Liver (tissue), 9 donors: ENCODE results near the gene FAM83D. TPM values are rescaled to one million over a fixed set of nuclear protein-coding genes. Genes with fewer than 3 reads are reported as not detected.

Source experiments
- DNase-seq: peaks from one replicate; pipeline ENCODE4 v3.0.0-alpha.2; 2017; ENCODE audit warnings: low spot score
- H3K27ac ChIP-seq, 2 donors: one replicate each; pipeline ENCODE4 v1.7.0; 2013; ENCODE audit warnings: inconsistent platforms in 2 of 2, low read length in 2 of 2, control low read depth in 1 of 2, low read depth in 1 of 2, mild to moderate bottlenecking in 1 of 2
- H3K27me3 ChIP-seq, 4 donors: one replicate each; pipeline versions ENCODE4 v1.6.1 to v1.7.0; 2013; ENCODE audit warnings: low read length in 3 of 4, inconsistent platforms in 1 of 4, mild to moderate bottlenecking in 1 of 4, moderate library complexity in 1 of 4; ENCODE audit not compliant: control insufficient read depth in 4 of 4, insufficient read depth in 4 of 4
- H3K36me3 ChIP-seq, 4 donors: one replicate each; pipeline versions ENCODE4 v1.6.1 to v1.7.0; 2013; ENCODE audit warnings: low read length in 3 of 4, mild to moderate bottlenecking in 3 of 4, low read depth in 1 of 4, moderate library complexity in 1 of 4; ENCODE audit not compliant: control insufficient read depth in 4 of 4, insufficient read depth in 3 of 4
- H3K4me1 ChIP-seq, 4 donors: one replicate each; pipeline versions ENCODE4 v1.6.1 to v1.7.0; 2013; ENCODE audit warnings: low read length in 3 of 4, mild to moderate bottlenecking in 3 of 4, moderate library complexity in 1 of 4; ENCODE audit not compliant: control insufficient read depth in 4 of 4, insufficient read depth in 4 of 4
- H3K4me3 ChIP-seq, 3 donors: one replicate each; pipeline versions ENCODE4 v1.6.1 to v1.7.0; 2013; ENCODE audit warnings: low read length in 3 of 3, control low read depth in 1 of 3, low read depth in 1 of 3, mild to moderate bottlenecking in 1 of 3
- H3K9ac ChIP-seq, 2 donors: one replicate each; pipeline ENCODE4 v1.7.0; 2013; ENCODE audit warnings: low read length in 2 of 2, mild to moderate bottlenecking in 2 of 2, moderate library complexity in 2 of 2, control low read depth in 1 of 2, low read depth in 1 of 2
- H3K9me3 ChIP-seq, 4 donors: one replicate each; pipeline versions ENCODE4 v1.6.1 to v1.7.0; 2013; ENCODE audit warnings: low read length in 3 of 4; ENCODE audit not compliant: control insufficient read depth in 4 of 4
- ATF3 ChIP-seq: IDR thresholded peaks from 2 replicates; pipeline ENCODE4 v1.6.1; 2016; ENCODE audit warnings: antibody characterized with exemption
- CTCF ChIP-seq: fragments of 150-350 bp; IDR thresholded peaks from 2 replicates; pipeline ENCODE4 v1.5.1; 2017; ENCODE audit warnings: improper control_type of control experiment, low read depth, low read length; ENCODE audit not compliant: missing input control
- EGR1 ChIP-seq, 2 donors: IDR thresholded peaks; 2 replicates each; pipeline ENCODE4 v1.6.1; 2016 to 2018; ENCODE audit warnings: antibody characterized with exemption in 2 of 2, low read depth in 2 of 2
- FOXA1 ChIP-seq: IDR thresholded peaks from 2 replicates; pipeline ENCODE4 v1.6.1; 2016; ENCODE audit warnings: antibody characterized with exemption
- HNF4A ChIP-seq, 2 donors: conservative IDR thresholded peaks; 2 replicates each; pipeline ENCODE4 v1.6.1; 2016; ENCODE audit warnings: antibody characterized with exemption in 2 of 2, mild to moderate bottlenecking in 2 of 2
- HNF4G ChIP-seq: IDR thresholded peaks from 2 replicates; pipeline ENCODE4 v1.6.1; 2016; ENCODE audit warnings: antibody characterized with exemption
- JUND ChIP-seq, 2 donors: IDR thresholded peaks; 2 replicates each; pipeline ENCODE4 v1.6.1; 2016; ENCODE audit warnings: antibody characterized with exemption in 2 of 2
- MAX ChIP-seq: IDR thresholded peaks from 2 replicates; pipeline ENCODE4 v1.6.1; 2016; ENCODE audit warnings: antibody characterized with exemption
- NR2F2 ChIP-seq: IDR thresholded peaks from 2 replicates; pipeline ENCODE4 v1.6.1; 2016; ENCODE audit warnings: antibody characterized with exemption
- RAD21 ChIP-seq, 2 donors: IDR thresholded peaks; 2 replicates each; pipeline ENCODE4 v1.6.1; 2016; ENCODE audit warnings: antibody characterized with exemption in 2 of 2, mild to moderate bottlenecking in 2 of 2
- REST ChIP-seq: IDR thresholded peaks from 2 replicates; pipeline ENCODE4 v1.6.1; 2016; ENCODE audit warnings: antibody characterized with exemption, mild to moderate bottlenecking
- RXRA ChIP-seq, 2 donors: IDR thresholded peaks; 2 replicates each; pipeline ENCODE4 v1.6.1; 2017 to 2018; ENCODE audit warnings: antibody characterized with exemption in 2 of 2, mild to moderate bottlenecking in 1 of 2
- SP1 ChIP-seq: IDR thresholded peaks from 2 replicates; pipeline ENCODE4 v1.6.1; 2018; ENCODE audit warnings: antibody characterized with exemption, mild to moderate bottlenecking
- TAF1 ChIP-seq: conservative IDR thresholded peaks from 2 replicates; pipeline ENCODE4 v1.6.1; 2016; ENCODE audit warnings: antibody characterized with exemption, mild to moderate bottlenecking
- YY1 ChIP-seq: IDR thresholded peaks from 2 replicates; pipeline ENCODE4 v1.6.1; 2016; ENCODE audit warnings: antibody characterized with exemption, mild to moderate bottlenecking
- ZBTB33 ChIP-seq: IDR thresholded peaks from 2 replicates; pipeline ENCODE4 v1.6.1; 2016; ENCODE audit warnings: antibody characterized with exemption
- WGBS: extraction: QIAGEN DNeasy Blood & Tissue Kit; methylation state at CpG from one replicate; pipeline ENCODE4 v1.1.7; 2013; 5-methylcytosine and 5-hydroxymethylcytosine counted together
- polyA plus RNA-seq, 2 donors: library from polyadenylated mRNA; stranded (reverse) in 1 of 2; unstranded in 1 of 2; fragments of 200-250 nt in 1 of 2; fragments of >200 nt in 1 of 2; fragmentation: Nextera tagmentation in 1 of 2; extraction: Ambion mirVana in 1 of 2; gene quantifications; one replicate each; pipeline versions ENCODE4 v1.2.1 to v1.2.3, GENCODE V29; 2013 to 2015
- total RNA-seq, 2 donors: library from RNA; depleted of rRNA; stranded (reverse); fragments of >200 nt; gene quantifications; one replicate each; pipeline ENCODE4 v1.2.3, GENCODE V29; 2014
- donor health status: healthy.
- donor health status: healthy.
- donor health status: healthy.
- donor health status: healthy.
- donor health status: healthy.

The FAM83D gene
- total and polyA plus RNA-seq, 4 donors, result 1.1 to 28.2 (median 2.7) TPM

GRCh38 chr20:38939686-38940085 lies 13.5 kb downstream of the FAM83D start:
- 92% methylated on average over 2 of the region's 2 CpGs for WGBS
- H3K4me1 ChIP-seq, result no peaks in the 10 kb centered on the region
- TF ChIP-seq RXRA (IDR thresholded peaks at IDR 0.05), result no peak

GRCh38 chr20:38940644-38941043 lies 14.4 kb downstream of the FAM83D start:
- Histone ChIP-seq H3K4me3 (no peak overlapping the region), H3K27me3 (no peaks in the 10 kb centered on the region), H3K27ac (no peak overlapping the region), H3K36me3 (no peaks in the 10 kb centered on the region), H3K9ac (no peak overlapping the region), H3K4me1 (no peaks in the 10 kb centered on the region), H3K9me3 (no peaks in the 10 kb centered on the region)
- no peak for DNase-seq
- TF ChIP-seq HNF4G, result no peak
- TF ChIP-seq ATF3, result no peak
- no peak for TF ChIP-seq TAF1
- TF ChIP-seq REST, result no peak
- TF ChIP-seq CTCF, result no peak
- no peak for TF ChIP-seq JUND (IDR thresholded peaks at IDR 0.05)
- TF ChIP-seq EGR1 (IDR thresholded peaks at IDR 0.05; ENCODE audit: low read depth in 2 of 2), result no peak
- TF ChIP-seq FOXA1, result no peak
- no peak for TF ChIP-seq NR2F2
- TF ChIP-seq MAX, result no peak
- no peak for TF ChIP-seq YY1
- no peak for TF ChIP-seq SP1
- TF ChIP-seq ZBTB33, result no peak
- TF ChIP-seq RAD21 (IDR thresholded peaks at IDR 0.05), result no peak
- TF ChIP-seq HNF4A (conservative IDR thresholded peaks at IDR 0.05), result no peak
- 83% methylated on average over 5 of the region's 5 CpGs for WGBS

More at GRCh38 chr20:38939686-38940085, 13.5 kb downstream of the FAM83D start:
- no peaks in the 10 kb centered on the region for H3K27me3 ChIP-seq
- no peak for DNase-seq
- H3K36me3 ChIP-seq, result no peaks in the 10 kb centered on the region
- no peak overlapping the region for H3K27ac ChIP-seq
- no peaks in the 10 kb centered on the region for H3K9me3 ChIP-seq
- H3K4me3 ChIP-seq, result no peak overlapping the region
- H3K9ac ChIP-seq, result no peak overlapping the region
